Mesothelial cell of epicardium (in vitro differentiated cells): ENCODE data around the gene ANO2. TPM values are rescaled to one million over a fixed set of nuclear protein-coding genes. Genes with fewer than 3 reads are reported as not detected.

Experiments
- DNase-seq, 2 experiments: peaks; one replicate each; pipeline ENCODE4 v3.0.0; 2021; ENCODE audit warnings: low spot score in 2 of 2; ENCODE audit not compliant: unreplicated experiment in 2 of 2
- H3K27ac Mint-ChIP-seq: 2 replicates; pipeline ENCODE4 v1.8.0; 2021; ENCODE audit warnings: mixed read lengths
- H3K27me3 Mint-ChIP-seq: 2 replicates; pipeline ENCODE4 v1.8.0; 2021; ENCODE audit warnings: low read depth, mixed read lengths
- H3K36me3 Mint-ChIP-seq: 2 replicates; pipeline ENCODE4 v1.8.0; 2021; ENCODE audit warnings: mixed read lengths
- H3K4me1 Mint-ChIP-seq: 2 replicates; pipeline ENCODE4 v1.8.0; 2021; ENCODE audit warnings: mixed read lengths
- H3K4me3 Mint-ChIP-seq: 2 replicates; pipeline ENCODE4 v1.8.0; 2021; ENCODE audit warnings: mild to moderate bottlenecking, moderate library complexity, mixed read lengths
- H3K9me3 Mint-ChIP-seq: 2 replicates; pipeline ENCODE4 v1.8.0; 2021; ENCODE audit warnings: mixed read lengths
- total RNA-seq: library from RNA; stranded (reverse); gene quantifications from 3 replicates; pipeline ENCODE4 v1.2.1, GENCODE V29; 2021
- TF ChIP-seq, protein P1 (sequence below): fragments of 200-600 bp; sonication (generic); IDR thresholded peaks from one replicate; pipeline ENCODE4 v1.5.0; 2021; ENCODE audit warnings: antibody characterized with exemption; ENCODE audit not compliant: unreplicated experiment

The ANO2 gene
- total RNA-seq, 1 donor from 2014 or later, result 6.3 TPM

DNA sequence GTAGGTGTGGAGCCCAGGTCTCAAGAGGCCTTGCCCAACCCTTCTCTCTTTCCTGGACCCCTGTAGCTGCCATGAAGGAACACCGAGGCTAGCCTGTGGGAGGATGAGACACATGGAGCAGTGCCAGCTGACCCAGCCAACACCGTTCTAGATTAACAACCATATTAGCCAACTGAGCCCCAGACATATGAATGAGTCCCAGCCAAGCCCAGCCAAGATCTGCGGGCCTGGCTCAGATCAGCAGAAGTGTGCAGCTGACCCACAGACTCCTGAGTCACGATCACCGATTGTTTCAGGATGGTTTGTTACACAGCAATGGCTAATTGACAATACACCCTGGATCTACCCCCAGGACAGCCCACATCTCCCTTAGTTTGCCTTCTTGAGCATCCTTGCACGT lies 431.0 kb downstream of the ANO2 start:
- Mint-ChIP-seq H3K4me1 (peaks cover 4% of the 10 kb centered on the region), H3K27ac (no peak overlapping the region), H3K27me3 (peaks cover 13% of the 10 kb centered on the region), H3K9me3 (no peaks in the 10 kb centered on the region), H3K4me3 (no peak overlapping the region), H3K36me3 (no peaks in the 10 kb centered on the region)
- peak in 1 of 2 experiments; percentile 16 for DNase-seq
- TF ChIP-seq, protein P1, sequence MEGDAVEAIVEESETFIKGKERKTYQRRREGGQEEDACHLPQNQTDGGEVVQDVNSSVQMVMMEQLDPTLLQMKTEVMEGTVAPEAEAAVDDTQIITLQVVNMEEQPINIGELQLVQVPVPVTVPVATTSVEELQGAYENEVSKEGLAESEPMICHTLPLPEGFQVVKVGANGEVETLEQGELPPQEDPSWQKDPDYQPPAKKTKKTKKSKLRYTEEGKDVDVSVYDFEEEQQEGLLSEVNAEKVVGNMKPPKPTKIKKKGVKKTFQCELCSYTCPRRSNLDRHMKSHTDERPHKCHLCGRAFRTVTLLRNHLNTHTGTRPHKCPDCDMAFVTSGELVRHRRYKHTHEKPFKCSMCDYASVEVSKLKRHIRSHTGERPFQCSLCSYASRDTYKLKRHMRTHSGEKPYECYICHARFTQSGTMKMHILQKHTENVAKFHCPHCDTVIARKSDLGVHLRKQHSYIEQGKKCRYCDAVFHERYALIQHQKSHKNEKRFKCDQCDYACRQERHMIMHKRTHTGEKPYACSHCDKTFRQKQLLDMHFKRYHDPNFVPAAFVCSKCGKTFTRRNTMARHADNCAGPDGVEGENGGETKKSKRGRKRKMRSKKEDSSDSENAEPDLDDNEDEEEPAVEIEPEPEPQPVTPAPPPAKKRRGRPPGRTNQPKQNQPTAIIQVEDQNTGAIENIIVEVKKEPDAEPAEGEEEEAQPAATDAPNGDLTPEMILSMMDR, result no peak

DNA sequence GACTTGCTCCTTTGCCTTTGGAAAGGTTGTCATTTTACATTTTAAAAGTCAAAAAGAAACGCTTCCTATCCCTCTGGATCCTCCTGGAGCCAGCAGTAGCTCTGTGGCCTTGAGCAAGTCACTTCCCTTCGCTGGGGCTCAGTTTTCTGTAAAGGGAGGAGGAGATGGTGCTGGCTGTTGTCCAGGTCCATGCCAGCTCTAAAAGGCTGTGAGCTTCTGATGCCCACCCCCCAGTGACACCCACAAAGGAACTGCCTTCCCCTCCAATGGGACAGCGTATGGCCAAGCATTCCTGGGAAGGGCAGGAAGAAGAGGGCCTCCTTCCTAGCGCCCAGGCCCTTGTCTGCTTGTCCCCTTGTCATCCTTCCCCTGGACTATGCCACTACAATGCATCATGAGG lies 431.7 kb downstream of the ANO2 start:
- peak in 1 of 2 experiments; percentile 10 for DNase-seq
- Mint-ChIP-seq H3K4me3 (no peak overlapping the region), H3K27me3 (peaks cover 13% of the 10 kb centered on the region)

More for the DNA sequence above, 431.7 kb downstream of the ANO2 start:
- TF ChIP-seq, protein P1, result no peak
- no peaks in the 10 kb centered on the region for H3K36me3 Mint-ChIP-seq
- H3K9me3 Mint-ChIP-seq, result no peaks in the 10 kb centered on the region
- peaks cover 8% of the 10 kb centered on the region for H3K4me1 Mint-ChIP-seq
- H3K27ac Mint-ChIP-seq, result no peak overlapping the region

Other genes starting within 250 kb of the ANO2 start
- gene VWF, start 179.4 kb upstream of the ANO2 start, total RNA-seq, result 0.24 to 0.31 TPM (median 0.29 TPM) in 3 replicates